GM12878 (cell line): ENCODE measurements around the gene SRRM5. TPM values are rescaled to one million over a fixed set of nuclear protein-coding genes. Genes with fewer than 3 reads are reported as not detected.

Source experiments
- ASH2L ChIP-seq: fragments of 300-600, 200-600 bp; sonication (generic); IDR thresholded peaks from 2 replicates; pipeline ENCODE4 v1.6.1; 2017; ENCODE audit warnings: low read depth, mild to moderate bottlenecking, borderline replicate concordance
- ATF3 ChIP-seq: IDR thresholded peaks from 2 replicates; pipeline ENCODE4 v1.6.1; 2011; ENCODE audit warnings: low read depth, mild to moderate bottlenecking, low read length, moderate library complexity, borderline replicate concordance; ENCODE audit errors: extremely low read depth
- ATF7 ChIP-seq: fragments of 450-650 bp; IDR thresholded peaks from 2 replicates; pipeline ENCODE4 v1.6.1; 2016; ENCODE audit warnings: low read depth, mild to moderate bottlenecking
- BHLHE40 ChIP-seq, 2 experiments: fragments of 450-650 bp in 1 of 2; IDR thresholded peaks; 2 replicates each; pipeline ENCODE4 v1.6.1; 2011 to 2017; ENCODE audit warnings: low read depth in 2 of 2, borderline replicate concordance in 1 of 2, improper control_type of control experiment in 1 of 2, low read length in 1 of 2, mild to moderate bottlenecking in 1 of 2
- CBFB ChIP-seq: IDR thresholded peaks from 2 replicates; pipeline ENCODE4 v1.6.1; 2016; ENCODE audit warnings: antibody characterized with exemption, low read depth
- CHD2 ChIP-seq: IDR thresholded peaks from 2 replicates; pipeline ENCODE4 v1.6.1; 2011; ENCODE audit warnings: low read depth, low read length, improper control_type of control experiment, borderline replicate concordance
- CHD4 ChIP-seq: fragments of 200-600 bp; sonication (generic); IDR thresholded peaks from 2 replicates; pipeline ENCODE4 v1.6.1; 2016; ENCODE audit warnings: mild to moderate bottlenecking
- CREM ChIP-seq: IDR thresholded peaks from 2 replicates; pipeline ENCODE4 v1.6.1; 2014; ENCODE audit warnings: antibody characterized with exemption, low read depth
- DPF2 ChIP-seq: fragments of 450-650 bp; IDR thresholded peaks from 2 replicates; pipeline ENCODE4 v1.6.1; 2017; ENCODE audit warnings: mild to moderate bottlenecking
- E2F4 ChIP-seq: IDR thresholded peaks from 2 replicates; pipeline ENCODE4 v1.6.1; 2012; ENCODE audit warnings: low read depth, low read length, improper control_type of control experiment
- EP300 ChIP-seq, 2 experiments: fragments of 150-350 bp in 1 of 2; IDR thresholded peaks; 2 replicates each; pipeline ENCODE4 v1.6.1; 2011 to 2012; ENCODE audit warnings: low read depth in 2 of 2, low read length in 2 of 2, borderline replicate concordance in 1 of 2, improper control_type of control experiment in 1 of 2, inconsistent platforms in 1 of 2; ENCODE audit not compliant: control insufficient read depth in 1 of 2
- MXI1 ChIP-seq: fragments of 150-350 bp; IDR thresholded peaks from 2 replicates; pipeline ENCODE4 v1.6.1; 2011; ENCODE audit warnings: low read depth, mild to moderate bottlenecking, inconsistent platforms, low read length, improper control_type of control experiment
- NFXL1 ChIP-seq: fragments of 450-650 bp; IDR thresholded peaks from 2 replicates; pipeline ENCODE4 v1.6.1; 2017; ENCODE audit warnings: antibody characterized with exemption, mild to moderate bottlenecking, borderline replicate concordance
- NFYB ChIP-seq: IDR thresholded peaks from 2 replicates; pipeline ENCODE4 v1.6.1; 2011; ENCODE audit warnings: low read depth, mild to moderate bottlenecking, low read length, improper control_type of control experiment, moderate library complexity; ENCODE audit not compliant: insufficient read depth
- POLR2A ChIP-seq: IDR thresholded peaks from 2 replicates; pipeline ENCODE4 v1.6.1; 2011; ENCODE audit warnings: low read depth, mild to moderate bottlenecking, low read length
- RAD21 ChIP-seq: IDR thresholded peaks from 2 replicates; pipeline ENCODE4 v1.6.1; 2011; ENCODE audit warnings: mild to moderate bottlenecking, low read depth, low read length, moderate library complexity; ENCODE audit not compliant: insufficient read depth
- RB1 ChIP-seq: fragments of 450-650 bp; formaldehyde crosslinking; IDR thresholded peaks from 2 replicates; pipeline ENCODE4 v1.6.1; 2017; ENCODE audit warnings: mild to moderate bottlenecking, borderline replicate concordance
- RCOR1 ChIP-seq: conservative IDR thresholded peaks from 2 replicates; pipeline ENCODE4 v1.6.1; 2012; ENCODE audit warnings: low read depth, low read length, improper control_type of control experiment
- SRF ChIP-seq, 2 experiments: IDR thresholded peaks; 2 replicates each; pipeline ENCODE4 v1.6.1; 2011; ENCODE audit warnings: low read depth in 2 of 2, low read length in 2 of 2, mild to moderate bottlenecking in 1 of 2, moderate library complexity in 1 of 2
- TAF1 ChIP-seq: IDR thresholded peaks from 2 replicates; pipeline ENCODE4 v1.6.1; 2011; ENCODE audit warnings: mild to moderate bottlenecking, low read depth, low read length, borderline replicate concordance
- TARDBP ChIP-seq: IDR thresholded peaks from 2 replicates; pipeline ENCODE4 v1.6.1; 2016; ENCODE audit warnings: borderline replicate concordance
- TBL1XR1 ChIP-seq: IDR thresholded peaks from 2 replicates; pipeline ENCODE4 v1.6.1; 2012; ENCODE audit warnings: low read depth, low read length, improper control_type of control experiment
- TCF12 ChIP-seq: IDR thresholded peaks from 2 replicates; pipeline ENCODE4 v1.6.1; 2011; ENCODE audit warnings: low read depth, mild to moderate bottlenecking, low read length
- ZNF622 ChIP-seq: fragments of 450-650 bp; IDR thresholded peaks from 2 replicates; pipeline ENCODE4 v1.6.1; 2017; ENCODE audit warnings: mild to moderate bottlenecking, inconsistent platforms
- ZZZ3 ChIP-seq: IDR thresholded peaks from 2 replicates; pipeline ENCODE4 v1.6.1; 2011; ENCODE audit warnings: low read depth; ENCODE audit not compliant: control insufficient read depth, insufficient read length
- polyA plus RNA-seq, 11 experiments: library from polyadenylated mRNA; depleted of rRNA in 4 of 11; unstranded in 6 of 11; stranded (reverse) in 5 of 11; fragments of >200 nt; fragmentation: Nextera tagmentation in 4 of 11; fragmentation: Illumina TruSeq in 1 of 11; extraction: Ambion mirVana in 4 of 11; extraction: Trizol in 1 of 11; gene quantifications; 1 replicate in 1 of 11; 2 replicates in 10 of 11; pipeline versions ENCODE4 v1.2.1 to v1.2.3, GENCODE V29; 2011 to 2016; ENCODE audit warnings: inconsistent platforms in 2 of 11, missing spikeins in 2 of 11, low read depth in 1 of 11
- total RNA-seq, 4 experiments: library from RNA; depleted of rRNA in 3 of 4; stranded (reverse); fragments of >200 nt in 3 of 4; fragmentation: Illumina TruSeq in 1 of 4; extraction: Trizol in 1 of 4; gene quantifications; 2 replicates each; pipeline versions ENCODE4 v1.2.1 to v1.2.3, GENCODE V29; 2013 to 2021
- TF ChIP-seq, protein P1 (sequence below): fragments of 450-650 bp; formaldehyde crosslinking; IDR thresholded peaks from 2 replicates; pipeline ENCODE4 v1.4.0; 2020; ENCODE audit warnings: mild to moderate bottlenecking, moderate library complexity

The SRRM5 gene
- total and polyA plus RNA-seq, 10 of the 15 experiments (the other 5 are each of a cell fraction or from before 2014, with no cell fraction given): 0.06 to 0.38 (median 0.24) TPM; not detected in 2

DNA sequence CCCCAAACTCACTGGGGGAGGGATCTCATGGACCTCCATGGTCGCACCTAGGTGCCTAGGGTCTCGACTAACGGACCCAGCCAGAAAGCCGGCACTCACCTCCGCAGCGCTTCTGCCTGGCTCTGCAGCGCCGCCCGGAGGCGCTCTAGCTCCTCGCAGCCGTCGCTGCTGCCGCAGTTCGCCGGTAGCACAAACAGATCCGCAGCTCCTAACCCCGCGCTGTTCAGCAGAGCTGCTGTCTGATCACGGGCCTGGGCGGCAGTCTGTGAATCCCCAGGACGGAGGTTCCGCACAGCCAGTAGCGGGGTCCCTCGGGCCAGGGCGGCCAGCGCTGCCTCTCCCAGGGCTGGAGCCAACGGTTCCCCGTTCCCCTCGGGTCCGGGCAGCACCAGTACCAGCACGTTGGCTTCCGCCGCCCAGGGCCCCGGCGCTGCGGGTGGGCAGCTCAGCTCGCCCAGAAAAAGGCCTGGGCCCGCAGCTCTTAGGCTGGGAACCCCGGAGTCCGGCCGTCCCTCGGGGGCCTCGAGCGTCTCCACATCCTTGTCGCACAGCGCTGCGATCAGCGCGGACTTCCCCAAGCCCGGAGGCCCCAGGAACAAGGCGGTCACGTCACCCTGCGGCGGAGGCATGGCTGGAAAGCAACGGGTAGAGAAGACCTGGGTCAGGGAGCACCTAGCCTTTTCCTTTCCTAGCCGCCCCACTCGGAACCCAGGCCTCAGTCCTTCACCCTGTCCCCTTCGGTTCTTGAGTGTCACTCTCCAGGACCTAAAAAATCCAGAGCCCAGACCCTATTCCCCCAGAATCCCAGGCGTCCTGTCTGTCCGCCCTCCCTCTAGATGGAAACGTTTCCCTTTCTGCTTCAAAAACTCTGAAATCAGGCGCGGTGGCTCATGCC, 16.9 kb upstream of the SRRM5 start (continued):
- no peak for TF ChIP-seq MXI1
- peak; percentile 71; the same call in 1 of the 2 replicates for TF ChIP-seq CREM
- TF ChIP-seq NFYB: no peak
- TF ChIP-seq, protein P1, sequence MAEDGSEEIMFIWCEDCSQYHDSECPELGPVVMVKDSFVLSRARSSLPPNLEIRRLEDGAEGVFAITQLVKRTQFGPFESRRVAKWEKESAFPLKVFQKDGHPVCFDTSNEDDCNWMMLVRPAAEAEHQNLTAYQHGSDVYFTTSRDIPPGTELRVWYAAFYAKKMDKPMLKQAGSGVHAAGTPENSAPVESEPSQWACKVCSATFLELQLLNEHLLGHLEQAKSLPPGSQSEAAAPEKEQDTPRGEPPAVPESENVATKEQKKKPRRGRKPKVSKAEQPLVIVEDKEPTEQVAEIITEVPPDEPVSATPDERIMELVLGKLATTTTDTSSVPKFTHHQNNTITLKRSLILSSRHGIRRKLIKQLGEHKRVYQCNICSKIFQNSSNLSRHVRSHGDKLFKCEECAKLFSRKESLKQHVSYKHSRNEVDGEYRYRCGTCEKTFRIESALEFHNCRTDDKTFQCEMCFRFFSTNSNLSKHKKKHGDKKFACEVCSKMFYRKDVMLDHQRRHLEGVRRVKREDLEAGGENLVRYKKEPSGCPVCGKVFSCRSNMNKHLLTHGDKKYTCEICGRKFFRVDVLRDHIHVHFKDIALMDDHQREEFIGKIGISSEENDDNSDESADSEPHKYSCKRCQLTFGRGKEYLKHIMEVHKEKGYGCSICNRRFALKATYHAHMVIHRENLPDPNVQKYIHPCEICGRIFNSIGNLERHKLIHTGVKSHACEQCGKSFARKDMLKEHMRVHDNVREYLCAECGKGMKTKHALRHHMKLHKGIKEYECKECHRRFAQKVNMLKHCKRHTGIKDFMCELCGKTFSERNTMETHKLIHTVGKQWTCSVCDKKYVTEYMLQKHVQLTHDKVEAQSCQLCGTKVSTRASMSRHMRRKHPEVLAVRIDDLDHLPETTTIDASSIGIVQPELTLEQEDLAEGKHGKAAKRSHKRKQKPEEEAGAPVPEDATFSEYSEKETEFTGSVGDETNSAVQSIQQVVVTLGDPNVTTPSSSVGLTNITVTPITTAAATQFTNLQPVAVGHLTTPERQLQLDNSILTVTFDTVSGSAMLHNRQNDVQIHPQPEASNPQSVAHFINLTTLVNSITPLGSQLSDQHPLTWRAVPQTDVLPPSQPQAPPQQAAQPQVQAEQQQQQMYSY (CRISPR knock-in tag): no peak
- no peak for TF ChIP-seq CHD2
- TF ChIP-seq EP300 (IDR thresholded peaks at IDR 0.05; ENCODE audit: borderline replicate concordance in 1 of 2, control insufficient read depth in 1 of 2, low read depth in 2 of 2, low read length in 2 of 2): no peak
- TF ChIP-seq DPF2: peak; percentile 65; the same call in 1 of the 2 replicates
- no peak for TF ChIP-seq TBL1XR1
- 0 out of 2 replicates have a peak, but pooled peaks have one; percentile 28 for TF ChIP-seq TARDBP
- no peak for TF ChIP-seq NFXL1
- TF ChIP-seq RCOR1: no peak
- TF ChIP-seq ZZZ3: no peak
- no peak for TF ChIP-seq RB1
- no peak for TF ChIP-seq TCF12
- TF ChIP-seq TAF1: 0 out of 2 replicates have a peak, but pooled peaks have one; percentile 26
- peak; percentile 5 to 61; a peak in 2 of 4 replicates for TF ChIP-seq BHLHE40 (IDR thresholded peaks at IDR 0.05; ENCODE audit: borderline replicate concordance in 1 of 2, low read depth in 2 of 2, low read length in 1 of 2)
- 0 out of 2 replicates have a peak, but pooled peaks have one; percentile 2 for TF ChIP-seq CBFB
- no peak for TF ChIP-seq CHD4
- no peak for TF ChIP-seq SRF (IDR thresholded peaks at IDR 0.05; ENCODE audit: low read depth in 2 of 2, low read length in 2 of 2)
- no peak for TF ChIP-seq ATF7
- TF ChIP-seq E2F4: no peak
- TF ChIP-seq RAD21: peak; percentile 78
- peak; percentile 71 for TF ChIP-seq POLR2A
- TF ChIP-seq ZNF622: no peak
- TF ChIP-seq ASH2L: no peak
- TF ChIP-seq ATF3: no peak
